ENCODE data around the gene OPN1LW.

OPN1LW gene

GRCh38 chrX:154116426-154117211 is 27.4 kb upstream of the OPN1LW start:
- Histone ChIP-seq H3K9ac (ENCODE audit: low read length in 2 of 2) (no peak overlapping the region), H3K9me3 (ENCODE audit: control insufficient read depth in 2 of 2, low read length in 2 of 2) (peaks cover 0 to 7% of the 10 kb centered on the region in 2 donors), H3K4me3 (ENCODE audit: low read length in 2 of 2) (no peak overlapping the region), H3K4me1 (ENCODE audit: control insufficient read depth, insufficient read depth, low read length) (no peaks in the 10 kb centered on the region), H3K27ac (ENCODE audit: low read length) (no peak overlapping the region), H3K27me3 (ENCODE audit: control insufficient read depth in 1 of 2, insufficient read depth in 2 of 2, low read length in 2 of 2) (peaks cover 0 to 7% of the 10 kb centered on the region in 2 donors), H3K36me3 (ENCODE audit: control insufficient read depth in 2 of 2, insufficient read depth in 2 of 2, low read length in 2 of 2) (no peaks in the 10 kb centered on the region)

- Histone ChIP-seq H3K27ac (ENCODE audit: low read length) (no peak overlapping the region), H3K4me3 (ENCODE audit: low read length in 2 of 2) (no peak overlapping the region), H3K36me3 (ENCODE audit: control insufficient read depth in 2 of 2, insufficient read depth in 2 of 2, low read length in 2 of 2) (no peaks in the 10 kb centered on the region), H3K9ac (ENCODE audit: low read length in 2 of 2) (no peak overlapping the region), H3K4me1 (ENCODE audit: control insufficient read depth, insufficient read depth, low read length) (no peaks in the 10 kb centered on the region), H3K9me3 (ENCODE audit: control insufficient read depth in 2 of 2, low read length in 2 of 2) (peaks cover 0 to 7% of the 10 kb centered on the region in 2 donors), H3K27me3 (ENCODE audit: control insufficient read depth in 1 of 2, insufficient read depth in 2 of 2, low read length in 2 of 2) (peaks cover 0 to 10% of the 10 kb centered on the region in 2 donors)
These were observed 26.5 kb upstream of the OPN1LW start for GRCh38 chrX:154117566-154117965.

- Histone ChIP-seq H3K9ac (ENCODE audit: low read length in 2 of 2) (no peak overlapping the region), H3K4me1 (ENCODE audit: control insufficient read depth, insufficient read depth, low read length) (no peaks in the 10 kb centered on the region), H3K27me3 (ENCODE audit: control insufficient read depth in 1 of 2, insufficient read depth in 2 of 2, low read length in 2 of 2) (peaks cover 0 to 10% of the 10 kb centered on the region in 2 donors), H3K4me3 (ENCODE audit: low read length in 2 of 2) (no peak overlapping the region), H3K36me3 (ENCODE audit: control insufficient read depth in 2 of 2, insufficient read depth in 2 of 2, low read length in 2 of 2) (no peaks in the 10 kb centered on the region), H3K9me3 (ENCODE audit: control insufficient read depth in 2 of 2, low read length in 2 of 2) (peaks cover 0 to 7% of the 10 kb centered on the region in 2 donors), H3K27ac (ENCODE audit: low read length) (no peak overlapping the region)
These were observed 23.5 kb upstream of the OPN1LW start for GRCh38 chrX:154120567-154120966.

- H3K27ac ChIP-seq (ENCODE audit: low read length), result no peak overlapping the region
- no peak overlapping the region for H3K4me3 ChIP-seq (ENCODE audit: low read length in 2 of 2)
- H3K27me3 ChIP-seq (ENCODE audit: control insufficient read depth in 1 of 2, insufficient read depth in 2 of 2, low read length in 2 of 2), result peaks cover 0 to 13% of the 10 kb centered on the region in 2 donors
- H3K36me3 ChIP-seq (ENCODE audit: control insufficient read depth in 2 of 2, insufficient read depth in 2 of 2, low read length in 2 of 2), result no peaks in the 10 kb centered on the region
- no peak overlapping the region for H3K9ac ChIP-seq (ENCODE audit: low read length in 2 of 2)
- no peaks in the 10 kb centered on the region for H3K4me1 ChIP-seq (ENCODE audit: control insufficient read depth, insufficient read depth, low read length)
- H3K9me3 ChIP-seq (ENCODE audit: control insufficient read depth in 2 of 2, low read length in 2 of 2), result peaks cover 0 to 7% of the 10 kb centered on the region in 2 donors
These were observed 22.8 kb upstream of the OPN1LW start for GRCh38 chrX:154121207-154121606.

GRCh38 chrX:154121961-154122360 is 22.1 kb upstream of the OPN1LW start:
- no peak overlapping the region for H3K27ac ChIP-seq (ENCODE audit: low read length)
- H3K27me3 ChIP-seq (ENCODE audit: control insufficient read depth in 1 of 2, insufficient read depth in 2 of 2, low read length in 2 of 2), result peaks cover 0 to 6% of the 10 kb centered on the region in 2 donors
- H3K36me3 ChIP-seq (ENCODE audit: control insufficient read depth in 2 of 2, insufficient read depth in 2 of 2, low read length in 2 of 2), result no peaks in the 10 kb centered on the region
- H3K9me3 ChIP-seq (ENCODE audit: control insufficient read depth in 2 of 2, low read length in 2 of 2), result peaks cover 0 to 7% of the 10 kb centered on the region in 2 donors
- no peak overlapping the region for H3K4me3 ChIP-seq (ENCODE audit: low read length in 2 of 2)
- H3K9ac ChIP-seq (ENCODE audit: low read length in 2 of 2), result no peak overlapping the region
- H3K4me1 ChIP-seq (ENCODE audit: control insufficient read depth, insufficient read depth, low read length), result no peaks in the 10 kb centered on the region

GRCh38 chrX:154123241-154124219 is 20.5 kb upstream of the OPN1LW start:
- H3K4me1 ChIP-seq (ENCODE audit: control insufficient read depth, insufficient read depth, low read length), result no peaks in the 10 kb centered on the region
- no peak overlapping the region for H3K27ac ChIP-seq (ENCODE audit: low read length)
- peaks cover 0 to 6% of the 10 kb centered on the region in 2 donors for H3K27me3 ChIP-seq (ENCODE audit: control insufficient read depth in 1 of 2, insufficient read depth in 2 of 2, low read length in 2 of 2)
- H3K4me3 ChIP-seq (ENCODE audit: low read length in 2 of 2), result no peak overlapping the region
- no peaks in the 10 kb centered on the region for H3K36me3 ChIP-seq (ENCODE audit: control insufficient read depth in 2 of 2, insufficient read depth in 2 of 2, low read length in 2 of 2)
- H3K9me3 ChIP-seq (ENCODE audit: control insufficient read depth in 2 of 2, low read length in 2 of 2), result peaks cover 0 to 3% of the 10 kb centered on the region in 2 donors
- no peak overlapping the region for H3K9ac ChIP-seq (ENCODE audit: low read length in 2 of 2)

GRCh38 chrX:154125391-154126040 is 18.5 kb upstream of the OPN1LW start:
- peaks cover 0 to 6% of the 10 kb centered on the region in 2 donors for H3K27me3 ChIP-seq (ENCODE audit: control insufficient read depth in 1 of 2, insufficient read depth in 2 of 2, low read length in 2 of 2)
- H3K9ac ChIP-seq (ENCODE audit: low read length in 2 of 2), result no peak overlapping the region
- H3K27ac ChIP-seq (ENCODE audit: low read length), result no peak overlapping the region
- no peak overlapping the region for H3K4me3 ChIP-seq (ENCODE audit: low read length in 2 of 2)
- H3K4me1 ChIP-seq (ENCODE audit: control insufficient read depth, insufficient read depth, low read length), result no peaks in the 10 kb centered on the region
- no peaks in the 10 kb centered on the region for H3K36me3 ChIP-seq (ENCODE audit: control insufficient read depth in 2 of 2, insufficient read depth in 2 of 2, low read length in 2 of 2)
- H3K9me3 ChIP-seq (ENCODE audit: control insufficient read depth in 2 of 2, low read length in 2 of 2), result peaks cover 0 to 1% of the 10 kb centered on the region in 2 donors

GRCh38 chrX:154126101-154126500 is 17.9 kb upstream of the OPN1LW start:
- Histone ChIP-seq H3K9me3 (ENCODE audit: control insufficient read depth in 2 of 2, low read length in 2 of 2) (no peaks in the 10 kb centered on the region), H3K36me3 (ENCODE audit: control insufficient read depth in 2 of 2, insufficient read depth in 2 of 2, low read length in 2 of 2) (no peaks in the 10 kb centered on the region), H3K27me3 (ENCODE audit: control insufficient read depth in 1 of 2, insufficient read depth in 2 of 2, low read length in 2 of 2) (peaks cover 0 to 6% of the 10 kb centered on the region in 2 donors)

GRCh38 chrX:154131955-154132354 is 12.1 kb upstream of the OPN1LW start:
- Histone ChIP-seq H3K9ac (ENCODE audit: low read length in 2 of 2) (no peak overlapping the region), H3K27ac (ENCODE audit: low read length) (no peak overlapping the region), H3K36me3 (ENCODE audit: control insufficient read depth in 2 of 2, insufficient read depth in 2 of 2, low read length in 2 of 2) (no peaks in the 10 kb centered on the region), H3K4me1 (ENCODE audit: control insufficient read depth, insufficient read depth, low read length) (no peaks in the 10 kb centered on the region), H3K4me3 (ENCODE audit: low read length in 2 of 2) (no peak overlapping the region), H3K9me3 (ENCODE audit: control insufficient read depth in 2 of 2, low read length in 2 of 2) (no peaks in the 10 kb centered on the region), H3K27me3 (ENCODE audit: control insufficient read depth in 1 of 2, insufficient read depth in 2 of 2, low read length in 2 of 2) (peaks cover 0 to 4% of the 10 kb centered on the region in 2 donors)

More at GRCh38 chrX:154126101-154126500, 17.9 kb upstream of the OPN1LW start:
- Histone ChIP-seq H3K27ac (ENCODE audit: low read length) (no peak overlapping the region), H3K9ac (ENCODE audit: low read length in 2 of 2) (no peak overlapping the region), H3K4me3 (ENCODE audit: low read length in 2 of 2) (no peak overlapping the region), H3K4me1 (ENCODE audit: control insufficient read depth, insufficient read depth, low read length) (no peaks in the 10 kb centered on the region)

- Histone ChIP-seq H3K9me3 (ENCODE audit: control insufficient read depth in 2 of 2, low read length in 2 of 2) (no peaks in the 10 kb centered on the region), H3K27me3 (ENCODE audit: control insufficient read depth in 1 of 2, insufficient read depth in 2 of 2, low read length in 2 of 2) (peaks cover 0 to 5% of the 10 kb centered on the region in 2 donors), H3K4me1 (ENCODE audit: control insufficient read depth, insufficient read depth, low read length) (no peaks in the 10 kb centered on the region), H3K4me3 (ENCODE audit: low read length in 2 of 2) (no peak overlapping the region), H3K9ac (ENCODE audit: low read length in 2 of 2) (no peak overlapping the region), H3K27ac (ENCODE audit: low read length) (no peak overlapping the region), H3K36me3 (ENCODE audit: control insufficient read depth in 2 of 2, insufficient read depth in 2 of 2, low read length in 2 of 2) (no peaks in the 10 kb centered on the region)
These were observed 11.7 kb upstream of the OPN1LW start for GRCh38 chrX:154132366-154132765.

Data from stomach smooth muscle (tissue), 2 donors.